Measurements from ENCODE around the gene HIRIP3. TPM values are rescaled to one million over a fixed set of nuclear protein-coding genes. Genes with fewer than 3 reads are reported as not detected.

Gene HIRIP3
- polyA plus RNA-seq, 6 donors from 2014 or later = 10.7 to 21.8 (median 13.3) TPM

- no peaks in the 10 kb centered on the region for H3K36me3 Mint-ChIP-seq
- peak overlapping the region in 2 of 8 donors; percentile 21 to 23 for H3K4me3 Mint-ChIP-seq
- ATAC-seq (ENCODE audit: low read depth in 2 of 2) (no peak), DNase-seq (no peak)
- peaks cover 13 to 21% (median 19%) of the 10 kb centered on the region in 3 donors for H3K27me3 Mint-ChIP-seq
- H3K27ac Mint-ChIP-seq = no peak overlapping the region
- H3K9me3 Mint-ChIP-seq = peaks cover 0 to 4% (median 0%) of the 10 kb centered on the region in 7 donors
- no peaks in the 10 kb centered on the region for H3K4me1 Mint-ChIP-seq
These were observed 51.3 kb downstream of the HIRIP3 start for GRCh38 chr16:29943846-29944799.

Other genes starting within 250 kb of the HIRIP3 start
- 10 to 100 TPM in 5 of 6 donors, 1 to 10 TPM in 1; 1.4 to 70.0 (median 29.5) TPM for gene C16orf54, start 249.6 kb downstream of the HIRIP3 start, polyA plus RNA-seq (ENCODE audit: low read depth in 6 of 6)
- gene ZG16, start 217.4 kb downstream of the HIRIP3 start, polyA plus RNA-seq (ENCODE audit: low read depth in 6 of 6) = under 1 TPM in 1 of 6 donors, not detected in 5; 0.13 TPM
- 10 to 100 TPM; 24.0 to 29.6 (median 26.3) TPM for gene KIF22, start 204.9 kb downstream of the HIRIP3 start, polyA plus RNA-seq (ENCODE audit: low read depth in 6 of 6)
- 10 to 100 TPM; 16.1 to 30.6 (median 23.2) TPM for gene MAZ, start 189.1 kb downstream of the HIRIP3 start, polyA plus RNA-seq (ENCODE audit: low read depth in 6 of 6)
- gene PRRT2, start 183.4 kb downstream of the HIRIP3 start, polyA plus RNA-seq (ENCODE audit: low read depth in 6 of 6) = under 1 TPM in 2 of 6 donors, not detected in 4; 0.10 to 0.97 TPM
- gene PAGR1, start 179.5 kb downstream of the HIRIP3 start, polyA plus RNA-seq (ENCODE audit: low read depth in 6 of 6) = 10 to 100 TPM; 35.5 to 51.5 (median 46.9) TPM
- gene MVP, start 175.2 kb downstream of the HIRIP3 start, polyA plus RNA-seq (ENCODE audit: low read depth in 6 of 6) = 10 to 100 TPM; 39.7 to 61.4 (median 43.9) TPM
- 10 to 100 TPM; 58.1 to 79.1 (median 66.3) TPM for gene CDIPT, start 132.4 kb downstream of the HIRIP3 start, polyA plus RNA-seq (ENCODE audit: low read depth in 6 of 6)
- not detected for gene SEZ6L2, start 96.1 kb downstream of the HIRIP3 start, polyA plus RNA-seq (ENCODE audit: low read depth in 6 of 6)
- not detected for gene ASPHD1, start 95.1 kb downstream of the HIRIP3 start, polyA plus RNA-seq (ENCODE audit: low read depth in 6 of 6)
- gene KCTD13, start 69.4 kb downstream of the HIRIP3 start, polyA plus RNA-seq (ENCODE audit: low read depth in 6 of 6) = 10 to 100 TPM in 3 of 6 donors, 1 to 10 TPM in 3; 7.4 to 19.0 (median 10.4) TPM
- gene TMEM219, start 33.5 kb downstream of the HIRIP3 start, polyA plus RNA-seq (ENCODE audit: low read depth in 6 of 6) = 100 to 1,000 TPM; 181 to 222 (median 186) TPM
- 1 to 10 TPM; 2.3 to 8.5 (median 3.4) TPM for gene TAOK2, start 21.7 kb downstream of the HIRIP3 start, polyA plus RNA-seq (ENCODE audit: low read depth in 6 of 6)
- 1 to 10 TPM; 2.1 to 8.7 (median 6.9) TPM for gene INO80E, start 624 bp upstream of the HIRIP3 start, polyA plus RNA-seq (ENCODE audit: low read depth in 6 of 6)
- gene DOC2A, start 15.4 kb upstream of the HIRIP3 start, polyA plus RNA-seq (ENCODE audit: low read depth in 6 of 6) = not detected
- gene C16orf92, start 27.6 kb upstream of the HIRIP3 start, polyA plus RNA-seq (ENCODE audit: low read depth in 6 of 6) = not detected
- not detected for gene TLCD3B, start 35.7 kb upstream of the HIRIP3 start, polyA plus RNA-seq (ENCODE audit: low read depth in 6 of 6)
- 100 to 1,000 TPM; 627 to 911 (median 721) TPM for gene ALDOA, start 70.1 kb upstream of the HIRIP3 start, polyA plus RNA-seq (ENCODE audit: low read depth in 6 of 6)
- 100 to 1,000 TPM; 180 to 273 (median 206) TPM for gene PPP4C, start 80.4 kb upstream of the HIRIP3 start, polyA plus RNA-seq (ENCODE audit: low read depth in 6 of 6)
- under 1 TPM; 0.18 to 0.64 (median 0.41) TPM for gene TBX6, start 96.3 kb upstream of the HIRIP3 start, polyA plus RNA-seq (ENCODE audit: low read depth in 6 of 6)
- gene YPEL3, start 100.6 kb upstream of the HIRIP3 start, polyA plus RNA-seq (ENCODE audit: low read depth in 6 of 6) = 100 to 1,000 TPM; 214 to 383 (median 284) TPM
- under 1 TPM in 1 of 6 donors, not detected in 5; 0.31 TPM for gene GDPD3, start 117.9 kb upstream of the HIRIP3 start, polyA plus RNA-seq (ENCODE audit: low read depth in 6 of 6)
- 1 to 10 TPM; 5.5 to 9.2 (median 8.4) TPM for gene MAPK3, start 127.6 kb upstream of the HIRIP3 start, polyA plus RNA-seq (ENCODE audit: low read depth in 6 of 6)
- gene CORO1A, start 188.0 kb upstream of the HIRIP3 start, polyA plus RNA-seq (ENCODE audit: low read depth in 6 of 6) = 1,000 to 10,000 TPM in 5 of 6 donors, 100 to 1,000 TPM in 1; 945 to 1,368 (median 1,199) TPM
- gene BOLA2B, start 198.0 kb upstream of the HIRIP3 start, polyA plus RNA-seq (ENCODE audit: low read depth in 6 of 6) = 100 to 1,000 TPM; 121 to 238 (median 189) TPM
- 10 to 100 TPM; 52.4 to 71.2 (median 65.2) TPM for gene SLX1A, start 198.3 kb upstream of the HIRIP3 start, polyA plus RNA-seq (ENCODE audit: low read depth in 6 of 6)
- gene SULT1A3, start 203.6 kb upstream of the HIRIP3 start, polyA plus RNA-seq (ENCODE audit: low read depth in 6 of 6) = 1 to 10 TPM in 3 of 6 donors, under 1 TPM in 1, not detected in 2; 0.69 to 6.5 (median 2.5) TPM

Measured in naive B cell (primary cell).